AG09309 (cell line): ENCODE data around the gene RFPL4A.
A peak's percentile ranks its signal among the peaks of the same experiment; 100 is the strongest.

Experiments used
- DNase-seq: peaks from one replicate; pipeline ENCODE4 v3.0.0-alpha.2; 2010; ENCODE audit warnings: low read depth
- H3K4me3 ChIP-seq: 2 replicates; pipeline ENCODE4 v1.5.1; 2011; ENCODE audit warnings: mild to moderate bottlenecking, low read depth, low read length, moderate library complexity; ENCODE audit not compliant: control insufficient read depth
- CTCF ChIP-seq: IDR thresholded peaks from 2 replicates; pipeline ENCODE4 v1.5.1; 2011; ENCODE audit warnings: mild to moderate bottlenecking, low read depth, low read length, inconsistent platforms; ENCODE audit not compliant: insufficient read depth, control insufficient read depth; ENCODE audit errors: missing control alignments

Gene RFPL4A

GRCh38 chr19:55809381-55810058, 50.6 kb downstream of the RFPL4A start:
- TF ChIP-seq CTCF: peak; percentile 56
- DNase-seq: peak; percentile 35
- no peak overlapping the region for H3K4me3 ChIP-seq

GRCh38 chr19:55811340-55811739, 52.4 kb downstream of the RFPL4A start:
- DNase-seq: no peak
- no peak for TF ChIP-seq CTCF
- H3K4me3 ChIP-seq: no peak overlapping the region

- no peak for TF ChIP-seq CTCF
- DNase-seq: no peak
- H3K4me3 ChIP-seq: no peak overlapping the region
These were observed 53.6 kb downstream of the RFPL4A start for GRCh38 chr19:55812449-55812848.
